ENCODE data around the gene KCTD10. TPM values are rescaled to one million over a fixed set of nuclear protein-coding genes. Genes with fewer than 3 reads are reported as not detected.

KCTD10 gene
- total RNA-seq, 1 experiment from 2014 or later: 44.7 TPM

GRCh38 chr12:109523504-109523903 is 46.4 kb upstream of the KCTD10 start (continued):
- TF ChIP-seq ARID4B (CRISPR knock-in tag; IDR thresholded peaks at IDR 0.05; ENCODE audit: borderline replicate concordance) (no peak), EMX1 (CRISPR knock-in tag; IDR thresholded peaks at IDR 0.05) (no peak), GABPB1 (CRISPR knock-in tag; IDR thresholded peaks at IDR 0.05) (no peak), FOXP1 (CRISPR knock-in tag; IDR thresholded peaks at IDR 0.05; ENCODE audit: borderline replicate concordance) (no peak), SP1 (CRISPR knock-in tag; conservative IDR thresholded peaks at IDR 0.05) (no peak)
- TF ChIP-seq, protein P1, sequence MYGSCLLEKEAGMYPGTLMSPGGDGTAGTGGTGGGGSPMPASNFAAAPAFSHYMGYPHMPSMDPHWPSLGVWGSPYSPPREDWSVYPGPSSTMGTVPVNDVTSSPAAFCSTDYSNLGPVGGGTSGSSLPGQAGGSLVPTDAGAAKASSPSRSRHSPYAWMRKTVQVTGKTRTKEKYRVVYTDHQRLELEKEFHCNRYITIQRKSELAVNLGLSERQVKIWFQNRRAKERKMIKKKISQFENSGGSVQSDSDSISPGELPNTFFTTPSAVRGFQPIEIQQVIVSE (CRISPR knock-in tag; IDR thresholded peaks at IDR 0.05; ENCODE audit: borderline replicate concordance): no peak

DNA sequence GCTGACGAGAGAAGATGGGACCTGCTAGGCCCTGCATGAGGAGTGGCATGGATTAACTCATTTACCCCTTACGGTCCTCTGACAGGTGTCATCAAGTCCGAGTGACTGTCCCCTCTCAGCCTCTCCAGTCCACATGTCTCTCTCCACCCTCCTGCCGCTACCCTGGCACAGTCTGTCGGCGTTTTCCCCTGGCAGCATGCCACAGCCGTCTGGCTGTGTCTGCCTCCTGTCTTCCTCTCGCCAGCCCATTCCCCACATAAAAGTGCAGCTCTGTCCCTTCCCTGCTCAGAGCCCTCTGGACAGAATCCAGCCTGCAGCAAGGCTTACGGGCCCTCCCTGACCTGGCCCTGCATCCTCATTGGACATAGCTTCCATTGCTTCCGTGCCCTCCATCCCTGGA is 46.0 kb upstream of the KCTD10 start:
- CTCF ChIA-PET: interaction anchor here (0.6 to 2.2 kb wide), 5 partner anchors 90 to 720 kb away, joined by 3 to 9 read pairs (median 4); no protein-coding TSS in a partner anchor
- Mint-ChIP-seq H3K27me3 (ENCODE audit: low read depth) (no peaks in the 10 kb centered on the region), H3K36me3 (peaks cover 32% of the 10 kb centered on the region), H3K4me1 (peaks cover 6% of the 10 kb centered on the region), H3K9me3 (no peaks in the 10 kb centered on the region), H3K4me3 (no peak overlapping the region), H3K27ac (no peak overlapping the region; the same call in 1 of the 2 replicates)
- POLR2A ChIA-PET: no interaction called here
- DNase-seq (ENCODE audit: low spot score) (no peak), ATAC-seq (no peak)
- TF ChIP-seq GRHL2 (CRISPR knock-in tag; IDR thresholded peaks at IDR 0.05; ENCODE audit: insufficient replicate concordance, severe bottlenecking): no peak
- TF ChIP-seq, protein P2, sequence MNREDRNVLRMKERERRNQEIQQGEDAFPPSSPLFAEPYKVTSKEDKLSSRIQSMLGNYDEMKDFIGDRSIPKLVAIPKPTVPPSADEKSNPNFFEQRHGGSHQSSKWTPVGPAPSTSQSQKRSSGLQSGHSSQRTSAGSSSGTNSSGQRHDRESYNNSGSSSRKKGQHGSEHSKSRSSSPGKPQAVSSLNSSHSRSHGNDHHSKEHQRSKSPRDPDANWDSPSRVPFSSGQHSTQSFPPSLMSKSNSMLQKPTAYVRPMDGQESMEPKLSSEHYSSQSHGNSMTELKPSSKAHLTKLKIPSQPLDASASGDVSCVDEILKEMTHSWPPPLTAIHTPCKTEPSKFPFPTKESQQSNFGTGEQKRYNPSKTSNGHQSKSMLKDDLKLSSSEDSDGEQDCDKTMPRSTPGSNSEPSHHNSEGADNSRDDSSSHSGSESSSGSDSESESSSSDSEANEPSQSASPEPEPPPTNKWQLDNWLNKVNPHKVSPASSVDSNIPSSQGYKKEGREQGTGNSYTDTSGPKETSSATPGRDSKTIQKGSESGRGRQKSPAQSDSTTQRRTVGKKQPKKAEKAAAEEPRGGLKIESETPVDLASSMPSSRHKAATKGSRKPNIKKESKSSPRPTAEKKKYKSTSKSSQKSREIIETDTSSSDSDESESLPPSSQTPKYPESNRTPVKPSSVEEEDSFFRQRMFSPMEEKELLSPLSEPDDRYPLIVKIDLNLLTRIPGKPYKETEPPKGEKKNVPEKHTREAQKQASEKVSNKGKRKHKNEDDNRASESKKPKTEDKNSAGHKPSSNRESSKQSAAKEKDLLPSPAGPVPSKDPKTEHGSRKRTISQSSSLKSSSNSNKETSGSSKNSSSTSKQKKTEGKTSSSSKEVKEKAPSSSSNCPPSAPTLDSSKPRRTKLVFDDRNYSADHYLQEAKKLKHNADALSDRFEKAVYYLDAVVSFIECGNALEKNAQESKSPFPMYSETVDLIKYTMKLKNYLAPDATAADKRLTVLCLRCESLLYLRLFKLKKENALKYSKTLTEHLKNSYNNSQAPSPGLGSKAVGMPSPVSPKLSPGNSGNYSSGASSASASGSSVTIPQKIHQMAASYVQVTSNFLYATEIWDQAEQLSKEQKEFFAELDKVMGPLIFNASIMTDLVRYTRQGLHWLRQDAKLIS (CRISPR knock-in tag; IDR thresholded peaks at IDR 0.05; ENCODE audit: borderline replicate concordance): no peak
- TF ChIP-seq MXD4 (CRISPR knock-in tag; IDR thresholded peaks at IDR 0.05; ENCODE audit: borderline replicate concordance): no peak
- TF ChIP-seq PREB (CRISPR knock-in tag; IDR thresholded peaks at IDR 0.05; ENCODE audit: borderline replicate concordance): no peak
- TF ChIP-seq, protein P3, sequence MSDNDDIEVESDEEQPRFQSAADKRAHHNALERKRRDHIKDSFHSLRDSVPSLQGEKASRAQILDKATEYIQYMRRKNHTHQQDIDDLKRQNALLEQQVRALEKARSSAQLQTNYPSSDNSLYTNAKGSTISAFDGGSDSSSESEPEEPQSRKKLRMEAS (CRISPR knock-in tag; IDR thresholded peaks at IDR 0.05): no peak
- TF ChIP-seq ZNF423 (CRISPR knock-in tag; IDR thresholded peaks at IDR 0.05): no peak
- TF ChIP-seq ZNF121 (CRISPR knock-in tag; IDR thresholded peaks at IDR 0.05): no peak
- TF ChIP-seq CTCF (IDR thresholded peaks at IDR 0.05): no peak
- TF ChIP-seq NFYB (CRISPR knock-in tag; conservative IDR thresholded peaks at IDR 0.05; ENCODE audit: low read depth): no peak
- TF ChIP-seq, protein P4, sequence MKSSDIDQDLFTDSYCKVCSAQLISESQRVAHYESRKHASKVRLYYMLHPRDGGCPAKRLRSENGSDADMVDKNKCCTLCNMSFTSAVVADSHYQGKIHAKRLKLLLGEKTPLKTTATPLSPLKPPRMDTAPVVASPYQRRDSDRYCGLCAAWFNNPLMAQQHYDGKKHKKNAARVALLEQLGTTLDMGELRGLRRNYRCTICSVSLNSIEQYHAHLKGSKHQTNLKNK (CRISPR knock-in tag; IDR thresholded peaks at IDR 0.05): no peak
- TF ChIP-seq ZNF317 (CRISPR knock-in tag; IDR thresholded peaks at IDR 0.05; ENCODE audit: borderline replicate concordance, low read depth): no peak
- no peak for TF ChIP-seq FOXK1 (CRISPR knock-in tag; IDR thresholded peaks at IDR 0.05)
- TF ChIP-seq, protein P5, sequence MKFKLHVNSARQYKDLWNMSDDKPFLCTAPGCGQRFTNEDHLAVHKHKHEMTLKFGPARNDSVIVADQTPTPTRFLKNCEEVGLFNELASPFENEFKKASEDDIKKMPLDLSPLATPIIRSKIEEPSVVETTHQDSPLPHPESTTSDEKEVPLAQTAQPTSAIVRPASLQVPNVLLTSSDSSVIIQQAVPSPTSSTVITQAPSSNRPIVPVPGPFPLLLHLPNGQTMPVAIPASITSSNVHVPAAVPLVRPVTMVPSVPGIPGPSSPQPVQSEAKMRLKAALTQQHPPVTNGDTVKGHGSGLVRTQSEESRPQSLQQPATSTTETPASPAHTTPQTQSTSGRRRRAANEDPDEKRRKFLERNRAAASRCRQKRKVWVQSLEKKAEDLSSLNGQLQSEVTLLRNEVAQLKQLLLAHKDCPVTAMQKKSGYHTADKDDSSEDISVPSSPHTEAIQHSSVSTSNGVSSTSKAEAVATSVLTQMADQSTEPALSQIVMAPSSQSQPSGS (CRISPR knock-in tag; IDR thresholded peaks at IDR 0.05; ENCODE audit: borderline replicate concordance, low read depth): no peak
